Epidermal melanocyte (primary cell): ENCODE data around the gene FADS2.

Experiments used
- DNase-seq: peaks from one replicate; pipeline ENCODE4 v3.0.0; 2011; ENCODE audit warnings: low spot score; ENCODE audit not compliant: insufficient read length

The FADS2 gene

GRCh38 chr11:61904539-61905048 is 76.5 kb downstream of the FADS2 start:
- no peak for DNase-seq

GRCh38 chr11:61905067-61905696 is 77.1 kb downstream of the FADS2 start:
- no peak for DNase-seq

- no peak for DNase-seq
These were observed 77.9 kb downstream of the FADS2 start for GRCh38 chr11:61905801-61906521.

GRCh38 chr11:61906522-61906909 is 78.4 kb downstream of the FADS2 start:
- DNase-seq: no peak

- DNase-seq: no peak
These were observed 79.2 kb downstream of the FADS2 start for GRCh38 chr11:61907282-61907681.

- no peak for DNase-seq
These were observed 80.0 kb downstream of the FADS2 start for GRCh38 chr11:61907871-61908729.

GRCh38 chr11:61908730-61909316 is 80.7 kb downstream of the FADS2 start:
- DNase-seq: no peak

GRCh38 chr11:61910187-61911127 is 82.4 kb downstream of the FADS2 start:
- DNase-seq: no peak

- DNase-seq: no peak
These were observed 83.1 kb downstream of the FADS2 start for GRCh38 chr11:61911128-61911700.

- DNase-seq: peak; percentile 14
These were observed 83.8 kb downstream of the FADS2 start for GRCh38 chr11:61911701-61912529.

GRCh38 chr11:61912530-61912898 is 84.4 kb downstream of the FADS2 start:
- DNase-seq: peak; percentile 10

- DNase-seq: no peak
These were observed 85.0 kb downstream of the FADS2 start for GRCh38 chr11:61912991-61913698.

- no peak for DNase-seq
These were observed 85.7 kb downstream of the FADS2 start for GRCh38 chr11:61913699-61914395.

- DNase-seq: peak; percentile 11
These were observed 86.5 kb downstream of the FADS2 start for GRCh38 chr11:61914471-61915171.

- DNase-seq: no peak
These were observed 88.7 kb downstream of the FADS2 start for GRCh38 chr11:61916737-61917333.
